GM10847 (cell line): ENCODE measurements around the gene GORAB.

Experiments
- POLR2A ChIP-seq: IDR thresholded peaks from 2 replicates; pipeline ENCODE4 v1.6.1; 2011; ENCODE audit not compliant: insufficient read length; ENCODE audit errors: extremely low read depth

The GORAB gene

DNA sequence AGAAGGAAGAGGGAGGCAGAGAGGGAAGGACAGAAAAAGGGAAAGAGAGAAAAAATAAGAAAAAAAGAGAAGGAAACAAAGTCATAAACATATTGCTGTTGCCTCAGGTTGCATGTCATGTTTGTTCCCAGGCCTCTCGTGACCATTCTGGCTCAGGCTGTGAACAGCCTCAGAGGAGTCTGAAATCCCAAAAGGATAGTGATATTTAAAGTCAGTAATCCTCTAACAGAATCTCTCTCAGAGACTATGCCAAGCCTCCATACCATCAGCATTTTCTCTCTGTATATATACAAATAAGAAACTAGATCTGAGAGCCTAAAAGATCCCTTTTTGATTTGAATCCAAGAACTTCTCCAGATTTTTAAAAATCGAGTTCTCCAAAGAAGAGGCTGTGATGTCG, 35.2 kb downstream of the GORAB start:
- no peak for TF ChIP-seq POLR2A

DNA sequence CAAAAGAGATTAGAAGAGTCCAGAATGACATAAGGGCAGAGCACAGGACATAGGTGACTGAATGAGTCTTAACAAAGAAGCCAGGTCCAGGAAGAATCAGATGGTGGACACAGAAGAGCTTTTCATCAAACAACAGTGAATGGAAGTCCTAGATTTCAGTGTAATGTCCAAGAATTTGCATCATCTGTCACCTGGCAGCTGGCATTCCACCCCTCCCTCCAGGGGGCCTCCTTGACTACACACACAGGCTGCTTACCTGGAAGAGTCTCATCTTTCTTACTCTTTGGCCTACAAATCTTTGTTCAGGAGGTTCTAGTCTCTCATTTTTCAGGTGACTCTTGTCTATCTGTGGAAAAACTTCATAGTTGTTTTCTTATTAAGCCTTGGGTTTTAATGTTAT, 36.2 kb downstream of the GORAB start:
- TF ChIP-seq POLR2A = no peak

DNA sequence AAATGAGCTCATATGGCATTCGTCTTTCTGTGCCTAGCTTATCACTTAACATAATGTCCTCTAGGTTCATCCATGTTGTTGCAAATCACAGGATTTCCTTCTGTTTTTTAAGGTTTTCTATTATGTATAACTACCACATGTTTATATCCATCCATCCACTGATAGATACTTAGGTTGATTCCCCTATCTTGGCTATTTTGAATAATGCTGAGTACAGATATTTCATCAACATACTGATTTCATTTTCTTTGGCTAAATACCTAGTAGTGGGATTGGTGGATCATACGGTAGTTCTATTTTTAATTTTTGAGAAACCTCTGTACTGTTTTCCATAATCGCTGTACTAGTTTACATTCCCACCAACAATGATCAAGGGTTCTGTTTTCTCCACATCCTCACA, 45.0 kb downstream of the GORAB start:
- no peak for TF ChIP-seq POLR2A

DNA sequence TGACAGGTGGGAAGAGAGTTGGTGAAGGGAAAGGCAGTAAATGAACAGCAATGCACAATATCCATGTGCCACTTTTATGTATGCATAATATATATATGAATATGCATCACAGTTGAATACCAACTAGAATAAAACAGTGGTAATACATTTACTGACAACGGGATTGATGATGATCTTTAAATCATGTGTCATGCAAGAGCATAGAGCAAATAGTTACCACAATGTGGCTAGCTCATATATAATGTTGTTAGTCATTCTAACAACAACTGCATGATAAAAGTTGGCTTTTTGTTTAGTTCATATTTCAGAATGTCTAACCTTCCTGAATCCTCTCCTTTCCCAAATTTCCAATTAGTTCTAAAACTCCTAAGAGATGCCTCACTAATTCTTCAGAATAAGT, 46.4 kb downstream of the GORAB start:
- no peak for TF ChIP-seq POLR2A

GRCh38 chr1:170580636-170581440, 48.9 kb downstream of the GORAB start:
- TF ChIP-seq POLR2A = no peak

DNA sequence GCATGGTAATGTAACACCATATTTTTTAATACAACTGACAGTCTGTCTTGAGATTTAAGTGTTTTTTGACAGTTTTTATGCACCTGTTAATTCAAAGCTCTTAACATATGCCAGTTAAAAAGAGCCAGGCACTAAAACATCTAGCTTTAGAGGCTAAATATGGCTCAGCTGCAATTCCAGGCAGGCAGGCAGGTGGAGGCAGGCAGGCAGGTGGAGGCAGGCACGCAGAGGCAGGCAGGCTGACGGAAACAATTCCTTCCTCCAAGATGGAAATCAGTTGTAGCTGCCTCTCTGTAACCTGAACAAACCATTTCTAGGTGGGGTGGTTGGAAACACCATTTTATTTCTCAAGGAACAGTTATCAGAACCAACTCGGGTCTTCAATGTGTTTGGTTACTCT, 51.2 kb downstream of the GORAB start:
- TF ChIP-seq POLR2A = no peak

GRCh38 chr1:170586321-170587252, 54.6 kb downstream of the GORAB start:
- no peak for TF ChIP-seq POLR2A

DNA sequence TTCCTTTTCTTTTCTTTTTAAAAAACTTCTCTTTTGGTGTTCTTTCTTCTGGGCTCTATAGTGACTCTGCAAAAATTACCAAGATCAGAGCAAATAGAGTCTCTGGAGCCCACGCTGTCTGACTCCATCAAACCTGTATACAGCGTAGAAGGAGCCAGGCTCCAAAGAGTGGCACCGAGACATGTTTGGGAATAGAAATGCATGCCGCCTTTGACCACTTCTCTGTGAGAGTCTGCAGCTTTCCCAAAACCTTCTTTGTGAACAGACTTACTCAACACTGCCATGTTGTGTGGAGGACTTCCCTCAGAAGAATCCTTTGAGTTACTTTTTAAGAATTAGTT, 55.3 kb downstream of the GORAB start:
- TF ChIP-seq POLR2A = no peak

GRCh38 chr1:170590921-170591705, 59.1 kb downstream of the GORAB start:
- TF ChIP-seq POLR2A = no peak

GRCh38 chr1:170592591-170593111, 60.7 kb downstream of the GORAB start:
- no peak for TF ChIP-seq POLR2A

GRCh38 chr1:170593173-170594011, 61.4 kb downstream of the GORAB start:
- no peak for TF ChIP-seq POLR2A

GRCh38 chr1:170594066-170594626, 62.2 kb downstream of the GORAB start:
- no peak for TF ChIP-seq POLR2A

DNA sequence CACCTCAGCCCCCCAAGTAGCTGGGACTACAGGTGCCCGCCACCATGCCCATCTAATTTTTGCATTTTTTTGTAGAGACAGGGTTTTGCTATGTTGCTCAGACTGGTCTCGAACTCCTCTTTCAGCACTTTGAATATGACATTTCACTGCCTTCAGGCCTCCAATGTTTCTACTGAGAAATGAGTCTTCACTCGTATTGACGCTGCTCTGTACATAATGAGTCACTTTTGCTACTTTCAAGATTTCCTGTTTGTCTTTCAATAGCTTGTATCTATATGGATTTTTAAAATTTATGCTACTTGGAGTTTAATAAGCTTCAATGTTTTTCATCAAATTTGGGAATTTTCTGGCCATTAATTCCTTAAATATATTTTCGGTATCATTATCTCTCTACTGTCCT, 64.7 kb downstream of the GORAB start:
- TF ChIP-seq POLR2A = no peak

- TF ChIP-seq POLR2A = no peak
Measured at GRCh38 chr1:170598618-170599017, 66.7 kb downstream of the GORAB start.

DNA sequence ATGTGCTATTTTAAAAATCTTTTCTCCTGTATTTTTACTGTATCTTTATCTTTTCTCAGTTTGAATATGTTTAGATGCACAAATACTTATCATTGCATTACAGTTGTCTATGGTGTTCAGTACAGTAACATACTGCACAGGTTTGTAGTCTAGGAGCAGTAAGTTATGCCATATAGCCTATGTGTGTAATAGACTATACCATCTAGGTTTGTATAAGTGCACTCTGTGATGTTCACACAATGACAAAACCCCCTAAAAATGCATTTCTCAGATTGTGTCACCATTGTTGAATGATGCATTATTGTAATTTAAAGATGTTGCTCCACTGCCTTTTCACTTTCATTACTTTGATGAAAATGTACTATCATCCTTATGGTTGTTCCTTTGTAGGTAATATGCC, 67.1 kb downstream of the GORAB start:
- no peak for TF ChIP-seq POLR2A

DNA sequence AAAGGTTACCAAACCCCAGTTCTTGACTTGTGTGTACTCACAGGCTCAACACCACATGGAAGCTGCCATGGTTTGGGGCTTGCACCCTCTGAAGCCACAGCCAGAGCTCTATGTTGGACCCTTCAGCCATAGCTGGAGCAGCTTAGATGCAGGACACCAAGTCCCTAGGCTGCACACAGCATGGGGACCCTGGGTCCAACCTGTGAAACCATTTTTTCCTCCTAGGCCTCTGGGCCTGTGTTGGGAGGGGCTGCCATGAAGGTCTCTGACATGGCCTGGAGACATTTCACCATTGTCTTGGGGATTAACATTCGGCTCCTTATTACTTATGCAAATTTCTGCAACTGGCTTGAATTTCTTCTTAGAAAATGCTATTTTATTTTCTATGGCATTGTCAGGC, 69.9 kb downstream of the GORAB start:
- no peak for TF ChIP-seq POLR2A
